GOT3 (cell line): ENCODE measurements around the gene LRRC8B.

Source experiments
- DNase-seq: peaks from one replicate; lab custom pipeline; 2025; ENCODE audit warnings: mixed read lengths; lab: John Stamatoyannopoulos, UW

The LRRC8B gene

DNA sequence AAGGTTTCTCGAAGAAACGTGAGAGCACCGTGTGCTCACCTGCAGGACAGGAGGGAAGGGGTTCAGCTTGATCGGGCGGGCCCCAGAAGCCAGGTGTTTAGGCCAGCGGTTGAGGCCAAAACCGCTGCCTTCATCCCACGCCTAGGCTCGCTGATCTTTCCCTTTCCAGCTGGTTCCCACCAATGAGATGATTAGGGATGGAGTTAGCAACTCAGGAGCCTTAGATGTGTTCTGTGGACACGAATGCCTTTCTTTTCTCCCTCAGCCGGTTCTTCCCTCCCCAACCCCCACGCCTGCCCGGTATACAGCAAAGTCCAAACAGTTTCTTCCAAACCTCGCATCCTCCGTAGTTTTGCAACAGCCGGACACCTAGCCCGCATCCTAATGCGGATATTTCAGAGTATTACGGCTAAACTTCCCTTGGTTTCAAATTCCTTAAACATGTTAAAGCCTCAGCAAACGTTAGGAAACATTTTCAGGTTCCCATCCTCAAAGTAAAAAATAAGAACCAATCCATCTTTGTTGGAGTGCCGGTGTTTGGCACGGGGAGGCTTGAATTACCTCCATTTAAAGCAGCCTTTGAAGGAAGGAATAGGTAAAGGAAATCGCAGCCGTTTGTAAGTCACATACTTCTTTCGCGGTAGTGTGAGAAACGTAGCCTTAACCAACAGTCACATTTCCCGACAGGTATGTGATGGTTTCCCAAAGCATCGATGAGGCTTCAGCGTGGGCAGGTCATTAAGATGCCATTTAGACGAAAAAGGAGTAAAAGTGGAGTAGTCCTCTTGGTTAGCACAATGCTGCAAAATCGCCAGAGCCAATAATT, 109.4 kb downstream of the LRRC8B start:
- DNase-seq = no peak

DNA sequence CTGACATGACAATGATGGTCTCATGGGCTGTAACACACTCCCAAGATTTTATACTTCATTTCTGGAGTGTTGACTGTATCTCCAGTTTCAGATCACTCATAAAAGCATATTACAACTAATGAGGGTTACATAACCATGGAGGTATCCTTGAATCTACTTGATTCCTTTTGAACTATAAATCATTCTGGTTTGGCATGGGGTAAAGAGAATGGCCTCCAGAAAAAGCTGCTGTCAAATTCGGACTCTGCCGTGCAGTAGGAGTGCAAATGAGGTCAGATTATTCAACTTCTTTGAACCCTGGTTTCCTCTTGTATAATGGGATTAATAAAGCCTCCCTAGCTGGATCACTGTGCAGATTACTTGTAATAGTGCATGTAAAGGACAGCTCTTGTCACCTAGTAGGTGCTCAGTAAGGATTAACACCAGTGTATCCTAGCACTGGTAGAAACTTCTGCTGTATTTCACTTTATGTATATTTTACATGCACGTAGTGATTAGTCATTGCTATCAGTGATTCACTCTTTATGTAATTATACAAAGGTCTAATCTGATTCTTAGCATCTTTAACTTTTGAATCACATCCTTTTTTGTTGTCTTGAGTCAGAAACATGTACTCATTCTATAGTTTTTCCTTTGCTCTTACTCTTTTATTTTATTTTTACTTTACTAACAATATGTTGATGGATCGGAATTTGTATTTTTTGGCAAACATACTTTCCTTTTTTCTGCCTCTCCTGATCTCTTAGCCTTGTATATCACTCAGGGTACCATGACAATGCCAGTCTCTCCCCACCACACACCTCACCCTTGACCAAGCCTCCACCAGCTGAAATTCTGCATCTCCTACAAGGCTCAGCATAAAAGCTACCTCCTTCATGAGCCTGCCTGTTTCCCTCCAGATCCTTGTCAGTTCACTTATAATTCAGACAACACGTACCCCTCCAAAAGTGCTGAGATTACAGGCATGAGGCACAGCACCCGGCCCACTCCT, 111.5 kb downstream of the LRRC8B start:
- DNase-seq = no peak

DNA sequence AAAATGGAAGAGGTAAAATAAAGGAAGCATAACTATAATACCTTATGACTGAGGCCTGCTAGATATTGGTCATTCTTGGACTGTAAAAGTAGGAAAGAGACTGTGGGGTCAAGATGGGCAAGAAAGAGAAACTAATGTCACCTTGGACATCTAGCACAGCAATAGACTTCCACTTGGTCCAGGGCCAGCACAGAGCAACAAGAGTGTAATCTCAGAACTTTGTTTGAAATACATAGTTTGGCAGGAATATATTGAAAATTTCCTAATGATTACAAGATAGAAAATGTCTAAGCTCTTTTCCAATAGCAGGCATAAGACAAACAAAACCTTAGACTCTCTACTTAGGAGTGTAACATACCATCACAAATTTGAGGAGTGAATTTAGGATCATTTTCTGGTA, 112.9 kb downstream of the LRRC8B start:
- no peak for DNase-seq

DNA sequence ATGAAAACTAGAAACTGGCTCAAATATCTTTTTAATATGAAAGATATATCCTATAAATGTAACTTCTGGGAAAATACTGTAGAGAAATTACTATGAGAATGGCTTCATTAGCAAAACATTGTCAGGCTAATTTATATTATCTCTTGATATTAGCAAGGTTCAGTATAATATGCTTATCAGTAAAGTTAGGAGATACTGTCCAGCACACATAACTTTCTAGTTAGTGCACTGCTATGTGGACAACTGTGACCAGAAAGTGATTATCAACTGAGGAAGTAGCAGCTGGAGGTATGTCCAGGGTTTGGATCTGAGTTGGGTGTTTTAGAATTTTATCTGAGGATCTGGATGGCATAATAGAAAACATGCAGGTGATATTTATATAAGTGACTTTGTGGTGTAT, 115.8 kb downstream of the LRRC8B start:
- no peak for DNase-seq

DNA sequence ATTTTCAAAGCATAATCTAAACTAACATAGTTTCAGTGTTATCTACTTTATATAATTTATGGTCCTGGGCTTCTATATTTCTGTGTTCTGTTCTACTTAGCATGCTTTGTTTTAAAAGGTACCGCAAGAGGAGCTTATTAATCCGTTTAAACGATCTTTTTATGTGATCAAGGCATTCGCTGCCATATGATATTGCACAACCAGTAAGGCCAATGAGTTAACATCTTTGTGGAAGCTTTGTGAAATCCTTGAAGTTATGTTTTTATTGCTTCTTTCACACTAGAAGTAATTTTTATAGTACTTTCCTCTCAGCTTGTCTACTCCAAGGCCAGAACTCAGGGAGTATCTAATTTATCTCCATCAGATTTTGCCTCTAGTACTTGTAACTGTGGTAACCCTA, 117.2 kb downstream of the LRRC8B start:
- DNase-seq = no peak

DNA sequence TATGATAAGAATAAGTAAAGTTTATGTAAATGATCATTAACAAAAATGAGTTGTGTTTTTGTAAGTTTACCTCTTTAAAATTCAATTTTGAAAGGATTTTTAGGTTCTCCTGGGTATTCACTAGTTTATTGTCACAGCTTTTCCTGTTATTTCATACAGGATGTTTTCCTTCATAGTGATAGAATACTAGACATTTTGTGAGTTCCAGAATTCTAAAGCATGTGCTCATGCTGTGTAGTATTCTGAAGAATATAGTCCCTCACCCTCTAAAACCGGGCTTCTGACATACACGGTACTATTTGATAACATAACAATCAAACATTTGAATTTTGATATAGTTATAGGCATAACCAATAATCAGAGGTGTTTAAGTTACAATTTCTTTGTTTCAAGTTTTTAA, 118.9 kb downstream of the LRRC8B start:
- no peak for DNase-seq

DNA sequence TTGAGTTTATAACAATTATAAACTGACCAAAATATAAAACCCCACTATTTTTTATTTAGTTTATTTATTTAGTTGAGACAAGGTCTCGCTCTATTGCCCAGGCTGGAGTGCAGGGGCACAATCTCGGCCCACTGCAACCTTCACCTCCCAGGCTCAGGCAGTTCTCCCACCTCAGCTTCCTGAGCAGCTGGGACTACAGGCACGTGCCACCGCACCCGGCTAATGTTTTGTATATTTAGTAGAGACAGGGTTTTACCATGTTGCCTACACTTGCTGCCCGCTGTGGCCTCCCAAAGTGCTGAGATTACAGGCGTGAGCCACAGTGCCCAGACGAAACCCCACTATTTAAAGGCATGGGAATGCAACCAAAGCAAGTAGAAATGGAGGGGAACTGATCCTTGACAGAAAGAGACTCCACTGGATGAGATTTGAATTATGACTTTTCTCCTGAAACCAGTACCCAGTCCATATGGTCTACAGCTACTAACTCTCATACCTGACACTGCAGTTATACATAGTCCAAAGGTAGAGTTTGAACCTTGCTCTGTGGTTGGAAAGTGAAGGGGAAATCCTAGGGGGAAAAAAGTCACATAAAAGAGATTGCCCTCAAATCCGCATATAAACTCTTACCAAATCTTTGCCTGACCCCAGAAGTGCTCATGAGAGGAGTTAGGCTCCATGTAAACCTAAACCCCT, 119.6 kb downstream of the LRRC8B start:
- DNase-seq = no peak

DNA sequence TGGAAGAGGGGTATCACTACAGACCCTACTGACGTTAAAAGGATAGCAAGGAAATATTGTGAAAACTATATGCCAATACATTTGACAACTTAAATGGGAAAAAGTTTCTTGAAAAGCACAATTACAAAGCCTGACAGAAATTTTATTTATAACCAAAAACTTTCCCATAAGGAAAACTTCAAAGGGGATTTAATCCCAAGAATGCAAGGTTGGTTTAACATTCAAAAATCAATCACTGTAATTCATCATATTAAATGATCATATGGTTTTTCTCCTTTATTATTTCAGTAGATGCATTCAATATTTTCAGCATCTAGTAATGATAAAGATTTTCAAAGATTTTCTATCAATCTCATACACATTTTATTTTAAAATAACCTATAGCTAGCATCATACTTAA, 121.6 kb downstream of the LRRC8B start:
- DNase-seq = no peak
